ENCODE measurements around the gene SLC44A5.

DNA sequence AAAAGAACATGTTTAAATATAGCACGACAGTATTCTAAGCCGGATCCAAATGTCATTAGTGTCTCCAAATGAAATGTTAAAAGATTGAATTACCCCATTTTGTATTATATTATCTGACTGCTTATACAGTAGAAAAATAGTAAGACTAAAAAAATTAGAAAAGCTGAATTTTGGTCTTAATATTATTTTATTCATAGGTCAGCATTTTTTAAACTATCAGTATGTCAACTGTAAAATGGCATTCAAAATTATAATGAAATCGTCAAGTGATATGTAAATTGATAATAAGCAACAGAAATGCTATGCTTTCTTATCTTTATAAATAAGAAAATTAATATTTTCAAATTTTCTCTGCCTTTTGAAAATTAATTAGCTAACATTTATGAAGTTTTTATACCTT lies 16.6 kb downstream of the SLC44A5 start:
- TF ChIP-seq POLR2AphosphoS5 (IDR thresholded peaks at IDR 0.05; ENCODE audit: borderline replicate concordance, low read depth, low read length) (no peak), EZH2 (IDR thresholded peaks at IDR 0.05) (no peak)

All from SK-N-MC (cell line).